Smooth muscle cell (in vitro differentiated cells): ENCODE data around the gene LPO. TPM values are rescaled to one million over a fixed set of nuclear protein-coding genes. Genes with fewer than 3 reads are reported as not detected.

Source experiments
- DNase-seq: peaks from one replicate; lab custom pipeline; 2025; ENCODE audit not compliant: unreplicated experiment; lab: John Stamatoyannopoulos, UW
- H2AFZ ChIP-seq: fragments of 200-600 bp; sonication (generic); 2 replicates; pipeline ENCODE4 v1.6.0; 2016; ENCODE audit warnings: antibody characterized with exemption, low read depth, mild to moderate bottlenecking
- H3F3A ChIP-seq: fragments of 200-600 bp; sonication (generic); 2 replicates; pipeline ENCODE4 v1.6.0; 2017; ENCODE audit warnings: antibody characterized with exemption, low read depth
- H3K27ac ChIP-seq: fragments of 200-600 bp; sonication (generic); 2 replicates; pipeline ENCODE4 v1.5.1; 2016; ENCODE audit warnings: low read depth, mild to moderate bottlenecking
- H3K27me3 ChIP-seq: fragments of 200-600 bp; sonication (generic); 2 replicates; pipeline ENCODE4 v1.6.1; 2016; ENCODE audit warnings: low read depth, mild to moderate bottlenecking
- H3K36me3 ChIP-seq: fragments of 200-600 bp; sonication (generic); 2 replicates; pipeline ENCODE4 v1.5.1; 2016; ENCODE audit warnings: low read depth
- H3K4me1 ChIP-seq: fragments of 200-600 bp; sonication (generic); 2 replicates; pipeline ENCODE4 v1.5.1; 2016; ENCODE audit warnings: low read depth
- H3K4me2 ChIP-seq: fragments of 200-600 bp; sonication (generic); 2 replicates; pipeline ENCODE4 v1.6.0; 2016; ENCODE audit warnings: mild to moderate bottlenecking
- H3K4me3 ChIP-seq: fragments of 200-600 bp; sonication (generic); 2 replicates; pipeline ENCODE4 v1.5.1; 2016; ENCODE audit warnings: mild to moderate bottlenecking
- H3K79me2 ChIP-seq: fragments of 200-600 bp; sonication (generic); 2 replicates; pipeline ENCODE4 v1.6.0; 2016; ENCODE audit warnings: low read depth, mild to moderate bottlenecking
- H3K9ac ChIP-seq: fragments of 200-600 bp; sonication (generic); 2 replicates; pipeline ENCODE4 v1.6.0; 2016; ENCODE audit warnings: low read depth
- H3K9me3 ChIP-seq: fragments of 200-600 bp; sonication (generic); replicated peaks from 2 replicates; pipeline ENCODE4 v1.5.1; 2016; ENCODE audit warnings: low read depth
- H4K20me1 ChIP-seq: fragments of 200-600 bp; sonication (generic); 2 replicates; pipeline ENCODE4 v1.6.0; 2016; ENCODE audit warnings: low read depth
- WGBS: methylation state at CpG from one replicate; pipeline ENCODE4 v1.1.7; 2016; ENCODE audit warnings: low lambda C conversion rate; 5-methylcytosine and 5-hydroxymethylcytosine counted together
- polyA plus RNA-seq: library from polyadenylated mRNA; unstranded; fragments of >200 nt; fragmentation: Nextera tagmentation; extraction: Ambion mirVana; gene quantifications from 2 replicates; pipeline ENCODE4 v1.2.1, GENCODE V29; 2016
- total RNA-seq: library from RNA; depleted of rRNA; stranded (reverse); fragments of >200 nt; gene quantifications from 2 replicates; pipeline ENCODE4 v1.2.3, GENCODE V29; 2014
- TF ChIP-seq, protein P1 (sequence below): fragments of 200-600 bp; sonication (generic); IDR thresholded peaks from 2 replicates; pipeline ENCODE4 v1.5.1; 2017; ENCODE audit warnings: borderline replicate concordance, mild to moderate bottlenecking, antibody characterized with exemption; ENCODE audit not compliant: insufficient read depth, poor library complexity, severe bottlenecking

The LPO gene
- total and polyA plus RNA-seq, 2 experiments from 2014 or later, result 3.3 to 4.1 TPM

DNA sequence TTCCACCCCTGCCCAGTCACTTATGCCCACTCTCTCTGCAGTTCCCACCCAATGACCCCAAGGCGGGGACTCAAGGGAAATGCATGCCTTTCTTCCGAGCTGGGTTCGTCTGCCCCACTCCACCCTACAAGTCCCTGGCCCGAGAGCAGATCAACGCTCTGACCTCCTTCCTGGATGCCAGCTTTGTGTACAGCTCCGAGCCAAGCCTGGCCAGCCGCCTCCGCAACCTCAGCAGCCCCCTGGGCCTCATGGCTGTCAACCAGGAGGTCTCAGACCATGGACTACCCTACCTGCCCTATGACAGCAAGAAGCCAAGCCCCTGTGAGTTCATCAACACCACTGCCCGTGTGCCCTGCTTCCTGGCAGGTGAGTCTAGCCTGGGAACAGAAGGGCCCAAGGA is 13.8 kb downstream of the LPO start:
- TF ChIP-seq, protein P1, sequence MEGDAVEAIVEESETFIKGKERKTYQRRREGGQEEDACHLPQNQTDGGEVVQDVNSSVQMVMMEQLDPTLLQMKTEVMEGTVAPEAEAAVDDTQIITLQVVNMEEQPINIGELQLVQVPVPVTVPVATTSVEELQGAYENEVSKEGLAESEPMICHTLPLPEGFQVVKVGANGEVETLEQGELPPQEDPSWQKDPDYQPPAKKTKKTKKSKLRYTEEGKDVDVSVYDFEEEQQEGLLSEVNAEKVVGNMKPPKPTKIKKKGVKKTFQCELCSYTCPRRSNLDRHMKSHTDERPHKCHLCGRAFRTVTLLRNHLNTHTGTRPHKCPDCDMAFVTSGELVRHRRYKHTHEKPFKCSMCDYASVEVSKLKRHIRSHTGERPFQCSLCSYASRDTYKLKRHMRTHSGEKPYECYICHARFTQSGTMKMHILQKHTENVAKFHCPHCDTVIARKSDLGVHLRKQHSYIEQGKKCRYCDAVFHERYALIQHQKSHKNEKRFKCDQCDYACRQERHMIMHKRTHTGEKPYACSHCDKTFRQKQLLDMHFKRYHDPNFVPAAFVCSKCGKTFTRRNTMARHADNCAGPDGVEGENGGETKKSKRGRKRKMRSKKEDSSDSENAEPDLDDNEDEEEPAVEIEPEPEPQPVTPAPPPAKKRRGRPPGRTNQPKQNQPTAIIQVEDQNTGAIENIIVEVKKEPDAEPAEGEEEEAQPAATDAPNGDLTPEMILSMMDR, result no peak
- H3K4me3 ChIP-seq, result no peak overlapping the region
- H3K9ac ChIP-seq, result no peak overlapping the region
- H3K27me3 ChIP-seq, result peaks cover 75% of the 10 kb centered on the region
- 79% methylated on average over 9 of the region's 9 CpGs for WGBS
- no peak overlapping the region for H3K27ac ChIP-seq
- DNase-seq, result no peak
- H3F3A ChIP-seq, result no peaks in the 10 kb centered on the region
- no peaks in the 10 kb centered on the region for H3K36me3 ChIP-seq
- H3K79me2 ChIP-seq, result no peaks in the 10 kb centered on the region
- no peaks in the 10 kb centered on the region for H3K9me3 ChIP-seq
- no peaks in the 10 kb centered on the region for H3K4me1 ChIP-seq
- H3K4me2 ChIP-seq, result no peak overlapping the region
- H4K20me1 ChIP-seq, result no peaks in the 10 kb centered on the region
- H2AFZ ChIP-seq, result no peak overlapping the region

DNA sequence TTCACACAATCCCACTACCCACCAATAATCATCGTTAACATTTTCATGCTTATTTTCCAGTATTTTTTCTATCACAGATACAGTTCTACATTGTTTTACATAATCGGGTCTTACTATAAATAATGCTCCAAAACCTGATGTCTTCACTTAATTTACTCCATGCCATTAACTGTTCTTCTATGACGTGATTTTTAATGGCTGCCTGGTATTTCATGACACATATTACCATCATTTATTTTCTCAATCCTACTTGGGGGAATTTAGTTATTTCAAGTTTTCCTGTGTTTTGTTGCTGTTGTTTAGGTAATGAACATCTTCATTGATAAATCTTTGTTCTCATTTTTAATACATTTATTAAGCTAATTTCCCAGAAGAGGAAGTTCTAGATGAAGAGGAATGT is 14.7 kb downstream of the LPO start:
- TF ChIP-seq, protein P1, result no peak
- H3K4me2 ChIP-seq, result no peak overlapping the region
- no peak for DNase-seq
- no peak overlapping the region for H3K9ac ChIP-seq
- 90% methylated on average over 3 of the region's 3 CpGs for WGBS
- no peak overlapping the region for H3K27ac ChIP-seq
- H3K4me1 ChIP-seq, result no peaks in the 10 kb centered on the region
- H3K79me2 ChIP-seq, result no peaks in the 10 kb centered on the region
- no peaks in the 10 kb centered on the region for H4K20me1 ChIP-seq
- H3K27me3 ChIP-seq, result peaks cover 84% of the 10 kb centered on the region
- no peaks in the 10 kb centered on the region for H3K36me3 ChIP-seq
- H2AFZ ChIP-seq, result no peak overlapping the region
- no peak overlapping the region for H3K4me3 ChIP-seq
- no peaks in the 10 kb centered on the region for H3K9me3 ChIP-seq
- no peaks in the 10 kb centered on the region for H3F3A ChIP-seq

DNA sequence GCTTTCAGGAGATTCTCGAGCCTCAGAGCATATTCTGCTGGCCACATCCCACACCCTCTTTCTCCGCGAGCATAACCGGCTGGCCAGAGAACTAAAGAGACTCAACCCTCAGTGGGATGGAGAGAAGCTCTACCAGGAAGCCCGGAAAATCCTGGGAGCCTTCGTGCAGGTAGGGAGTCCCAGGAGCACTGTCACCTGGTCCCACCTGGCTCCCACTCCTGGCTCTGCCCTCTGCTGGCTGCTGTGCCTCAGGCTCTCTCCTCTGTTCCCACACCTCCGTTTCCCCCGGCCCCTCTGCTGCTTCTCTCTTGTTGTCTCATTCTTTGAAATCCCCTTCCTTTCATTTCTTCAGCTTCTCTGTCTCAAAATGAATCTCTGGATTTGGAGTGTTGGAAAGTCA is 16.4 kb downstream of the LPO start:
- no peak overlapping the region for H3K4me2 ChIP-seq
- H3K9ac ChIP-seq, result no peak overlapping the region
- H4K20me1 ChIP-seq, result no peaks in the 10 kb centered on the region
- WGBS, result 29% methylated on average over 8 of the region's 8 CpGs
- H3F3A ChIP-seq, result no peaks in the 10 kb centered on the region
- no peak for DNase-seq
- no peak overlapping the region for H2AFZ ChIP-seq
- H3K4me1 ChIP-seq, result no peaks in the 10 kb centered on the region
- TF ChIP-seq, protein P1, result peak; percentile 10
- no peaks in the 10 kb centered on the region for H3K36me3 ChIP-seq
- no peaks in the 10 kb centered on the region for H3K9me3 ChIP-seq
- no peaks in the 10 kb centered on the region for H3K79me2 ChIP-seq
- H3K27me3 ChIP-seq, result peaks cover 92% of the 10 kb centered on the region
- H3K27ac ChIP-seq, result no peak overlapping the region
- no peak overlapping the region for H3K4me3 ChIP-seq

DNA sequence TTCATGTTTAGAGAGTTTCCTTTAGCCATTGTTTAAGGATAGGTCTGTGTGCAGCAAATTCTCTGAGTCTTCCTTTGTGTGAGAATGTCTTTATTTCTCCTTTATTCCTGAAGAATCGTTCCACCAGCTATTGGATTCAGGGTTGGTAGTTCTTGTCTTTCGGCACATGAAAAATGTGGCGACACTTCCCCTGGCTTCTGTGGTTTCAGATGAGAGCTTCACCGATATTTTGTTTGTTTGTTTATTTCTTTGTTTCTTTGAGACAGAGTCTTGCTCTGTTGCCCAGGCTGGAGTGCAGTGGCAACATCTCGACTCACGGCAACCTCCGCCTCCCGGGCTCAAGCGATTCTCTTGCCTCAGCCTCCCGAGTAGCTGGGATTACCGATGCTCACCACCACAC is 23.8 kb downstream of the LPO start:
- Histone ChIP-seq H3K79me2 (no peaks in the 10 kb centered on the region), H3K36me3 (no peaks in the 10 kb centered on the region), H4K20me1 (no peaks in the 10 kb centered on the region), H3K4me2 (no peak overlapping the region), H3K9me3 (no peaks in the 10 kb centered on the region), H3F3A (no peaks in the 10 kb centered on the region), H3K4me1 (no peaks in the 10 kb centered on the region), H3K27ac (no peak overlapping the region), H2AFZ (no peak overlapping the region), H3K27me3 (peaks cover 87% of the 10 kb centered on the region), H3K9ac (no peak overlapping the region), H3K4me3 (no peak overlapping the region)
- TF ChIP-seq, protein P1, result no peak
- no peak for DNase-seq
- 94% methylated on average over 11 of the region's 11 CpGs for WGBS
